ENCODE measurements around the gene CALN1.

The CALN1 gene

GRCh38 chr7:72334698-72335097 is 77.4 kb downstream of the CALN1 start:
- H3K4me2 ChIP-seq (ENCODE audit: low read length) = no peak overlapping the region
- H2AFZ ChIP-seq = no peak overlapping the region
- H3K27me3 ChIP-seq (ENCODE audit: control insufficient read depth, insufficient read depth, low read length) = no peaks in the 10 kb centered on the region
- H3K9ac ChIP-seq = no peak overlapping the region
- no peak for TF ChIP-seq CTCF (IDR thresholded peaks at IDR 0.05)
- no peaks in the 10 kb centered on the region for H3K9me3 ChIP-seq (ENCODE audit: control insufficient read depth, low read length)
- no peaks in the 10 kb centered on the region for H3K79me2 ChIP-seq
- no peaks in the 10 kb centered on the region for H3K36me3 ChIP-seq (ENCODE audit: control insufficient read depth, insufficient read depth, low read length)
- no peaks in the 10 kb centered on the region for H3K4me1 ChIP-seq
- H3K27ac ChIP-seq = no peak overlapping the region
- H3K4me3 ChIP-seq (ENCODE audit: low read depth, low read length) = no peak overlapping the region

GRCh38 chr7:72334066-72334465 is 78.1 kb downstream of the CALN1 start:
- no peak overlapping the region for H3K4me2 ChIP-seq (ENCODE audit: low read length)
- H3K4me3 ChIP-seq (ENCODE audit: low read depth, low read length) = no peak overlapping the region
- no peak overlapping the region for H3K9ac ChIP-seq
- no peaks in the 10 kb centered on the region for H3K27me3 ChIP-seq (ENCODE audit: control insufficient read depth, insufficient read depth, low read length)
- H3K27ac ChIP-seq = no peak overlapping the region
- no peak overlapping the region for H2AFZ ChIP-seq
- no peak for TF ChIP-seq CTCF (IDR thresholded peaks at IDR 0.05)
- no peaks in the 10 kb centered on the region for H3K9me3 ChIP-seq (ENCODE audit: control insufficient read depth, low read length)
- no peaks in the 10 kb centered on the region for H3K36me3 ChIP-seq (ENCODE audit: control insufficient read depth, insufficient read depth, low read length)
- no peaks in the 10 kb centered on the region for H3K4me1 ChIP-seq
- H3K79me2 ChIP-seq = no peaks in the 10 kb centered on the region

- Histone ChIP-seq H3K27me3 (ENCODE audit: control insufficient read depth, insufficient read depth, low read length) (no peaks in the 10 kb centered on the region), H3K4me3 (ENCODE audit: low read depth, low read length) (no peak overlapping the region), H3K79me2 (no peaks in the 10 kb centered on the region), H3K4me2 (ENCODE audit: low read length) (no peak overlapping the region), H3K9ac (no peak overlapping the region), H3K4me1 (no peaks in the 10 kb centered on the region), H3K9me3 (ENCODE audit: control insufficient read depth, low read length) (no peaks in the 10 kb centered on the region), H3K36me3 (ENCODE audit: control insufficient read depth, insufficient read depth, low read length) (no peaks in the 10 kb centered on the region), H3K27ac (no peak overlapping the region), H2AFZ (no peak overlapping the region)
- TF ChIP-seq CTCF (IDR thresholded peaks at IDR 0.05) = no peak
These were observed 85.3 kb downstream of the CALN1 start for GRCh38 chr7:72326811-72327210.

- no peak overlapping the region for H3K9ac ChIP-seq
- no peaks in the 10 kb centered on the region for H3K27me3 ChIP-seq (ENCODE audit: control insufficient read depth, insufficient read depth, low read length)
- TF ChIP-seq CTCF (IDR thresholded peaks at IDR 0.05) = no peak
- H3K9me3 ChIP-seq (ENCODE audit: control insufficient read depth, low read length) = no peaks in the 10 kb centered on the region
- no peak overlapping the region for H3K27ac ChIP-seq
- H3K36me3 ChIP-seq (ENCODE audit: control insufficient read depth, insufficient read depth, low read length) = no peaks in the 10 kb centered on the region
- H3K79me2 ChIP-seq = no peaks in the 10 kb centered on the region
- no peak overlapping the region for H3K4me3 ChIP-seq (ENCODE audit: low read depth, low read length)
- H3K4me1 ChIP-seq = no peaks in the 10 kb centered on the region
- no peak overlapping the region for H3K4me2 ChIP-seq (ENCODE audit: low read length)
- H2AFZ ChIP-seq = no peak overlapping the region
These were observed 85.8 kb downstream of the CALN1 start for GRCh38 chr7:72326365-72326764.

GRCh38 chr7:72325561-72325960 is 86.6 kb downstream of the CALN1 start:
- no peak for TF ChIP-seq CTCF (IDR thresholded peaks at IDR 0.05)
- H3K27me3 ChIP-seq (ENCODE audit: control insufficient read depth, insufficient read depth, low read length) = no peaks in the 10 kb centered on the region
- no peak overlapping the region for H3K9ac ChIP-seq
- H3K4me2 ChIP-seq (ENCODE audit: low read length) = no peak overlapping the region
- no peak overlapping the region for H2AFZ ChIP-seq
- no peak overlapping the region for H3K27ac ChIP-seq
- H3K79me2 ChIP-seq = no peaks in the 10 kb centered on the region
- no peak overlapping the region for H3K4me3 ChIP-seq (ENCODE audit: low read depth, low read length)
- no peaks in the 10 kb centered on the region for H3K4me1 ChIP-seq
- no peaks in the 10 kb centered on the region for H3K9me3 ChIP-seq (ENCODE audit: control insufficient read depth, low read length)
- H3K36me3 ChIP-seq (ENCODE audit: control insufficient read depth, insufficient read depth, low read length) = no peaks in the 10 kb centered on the region

All from parathyroid adenoma (tissue), 2 donors.